Liver (tissue), 2 donors: ENCODE measurements around the gene CDH22.

Source experiments
- EGR1 ChIP-seq, 2 donors: IDR thresholded peaks; 2 replicates each; pipeline ENCODE4 v1.6.1; 2016 to 2018; ENCODE audit warnings: antibody characterized with exemption in 2 of 2, low read depth in 2 of 2
- GABPA ChIP-seq, 2 donors: IDR thresholded peaks in 1 of 2; conservative IDR thresholded peaks in 1 of 2; 2 replicates each; pipeline ENCODE4 v1.6.1; 2016; ENCODE audit warnings: antibody characterized with exemption in 2 of 2, mild to moderate bottlenecking in 1 of 2, moderate library complexity in 1 of 2
- donor health status: healthy.

DNA sequence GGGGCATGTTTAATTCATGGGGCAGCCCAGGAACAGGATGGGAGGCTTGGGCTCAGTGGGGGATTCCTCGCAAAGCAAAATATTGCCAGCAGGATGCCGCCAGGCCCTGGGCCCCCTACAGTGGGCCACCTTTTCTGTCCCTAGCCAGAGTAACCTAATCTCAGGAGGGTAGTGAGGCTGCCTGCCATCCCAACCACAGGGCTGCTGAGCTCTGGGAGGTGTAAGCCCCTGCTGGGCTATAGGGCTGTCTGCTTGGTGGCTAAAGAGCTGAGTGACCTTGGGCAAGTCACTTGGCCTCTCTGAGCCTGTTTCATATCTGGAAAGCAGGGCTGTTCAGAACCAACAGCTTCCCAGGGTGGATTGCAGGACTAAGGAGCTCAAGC lies 35.7 kb upstream of the CDH22 start:
- TF ChIP-seq GABPA (IDR thresholded peaks at IDR 0.05 in 1 of 2, conservative IDR thresholded peaks at IDR 0.05 in 1 of 2): no peak
- no peak for TF ChIP-seq EGR1 (IDR thresholded peaks at IDR 0.05; ENCODE audit: low read depth in 2 of 2)
